Coronary artery (tissue), 2 donors: ENCODE results near the gene PPM1E.
A peak's percentile ranks its signal among the peaks of the same experiment; 100 is the strongest.

Experiments used
- DNase-seq: peaks from one replicate; pipeline ENCODE4 v3.0.0-alpha.2; 2017; ENCODE audit warnings: low spot score
- H3K27ac ChIP-seq, 2 donors: fragments of 200-600 bp; sonication (generic); one replicate each; pipeline ENCODE4 v1.5.1; 2016 to 2019
- H3K4me3 ChIP-seq: fragments of 200-600 bp; sonication (generic); 2 replicates; pipeline ENCODE4 v1.5.1; 2016; ENCODE audit warnings: mild to moderate bottlenecking, moderate library complexity
- TF ChIP-seq, protein P1 (sequence below): fragments of 200-600 bp; sonication (generic); IDR thresholded peaks from one replicate; pipeline ENCODE4 v1.5.1; 2019; ENCODE audit warnings: antibody characterized with exemption

Gene PPM1E

DNA sequence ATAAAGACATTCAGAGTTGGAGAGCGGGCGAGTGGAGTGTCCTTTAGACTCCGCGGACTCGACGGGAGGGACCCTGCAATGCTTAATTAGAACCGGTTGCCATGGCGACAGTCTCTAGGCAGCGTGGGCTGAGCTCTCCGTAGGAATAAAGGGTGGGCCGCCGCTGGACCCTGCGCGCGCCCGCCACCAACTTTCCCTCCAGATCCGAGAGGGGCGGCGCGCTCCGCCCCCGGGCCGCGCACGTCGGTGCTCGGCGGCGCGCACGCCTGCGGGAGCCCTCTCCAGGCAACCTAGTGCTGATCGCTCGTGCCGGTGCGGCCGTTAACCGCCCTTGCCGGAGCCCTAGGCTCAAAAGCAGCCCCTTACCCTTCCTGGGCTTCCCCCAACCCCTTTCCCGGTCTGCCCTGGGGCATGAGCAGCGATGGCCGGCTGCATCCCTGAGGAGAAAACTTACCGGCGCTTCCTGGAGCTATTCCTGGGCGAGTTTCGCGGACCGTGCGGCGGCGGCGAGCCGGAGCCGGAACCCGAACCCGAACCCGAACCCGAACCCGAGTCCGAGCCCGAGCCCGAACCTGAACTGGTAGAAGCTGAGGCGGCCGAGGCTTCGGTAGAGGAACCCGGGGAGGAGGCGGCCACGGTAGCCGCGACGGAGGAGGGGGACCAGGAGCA lies at the start of gene PPM1E:
Gene PPM1E, plus strand, starts transcription at position 278 of the 669 bp plus-strand sequence.
- DNase-seq, result no peak
- Histone ChIP-seq H3K27ac (no peak within 1 kb of the TSS), H3K4me3 (peak within 1 kb of the TSS; percentile 78)
- TF ChIP-seq, protein P1, sequence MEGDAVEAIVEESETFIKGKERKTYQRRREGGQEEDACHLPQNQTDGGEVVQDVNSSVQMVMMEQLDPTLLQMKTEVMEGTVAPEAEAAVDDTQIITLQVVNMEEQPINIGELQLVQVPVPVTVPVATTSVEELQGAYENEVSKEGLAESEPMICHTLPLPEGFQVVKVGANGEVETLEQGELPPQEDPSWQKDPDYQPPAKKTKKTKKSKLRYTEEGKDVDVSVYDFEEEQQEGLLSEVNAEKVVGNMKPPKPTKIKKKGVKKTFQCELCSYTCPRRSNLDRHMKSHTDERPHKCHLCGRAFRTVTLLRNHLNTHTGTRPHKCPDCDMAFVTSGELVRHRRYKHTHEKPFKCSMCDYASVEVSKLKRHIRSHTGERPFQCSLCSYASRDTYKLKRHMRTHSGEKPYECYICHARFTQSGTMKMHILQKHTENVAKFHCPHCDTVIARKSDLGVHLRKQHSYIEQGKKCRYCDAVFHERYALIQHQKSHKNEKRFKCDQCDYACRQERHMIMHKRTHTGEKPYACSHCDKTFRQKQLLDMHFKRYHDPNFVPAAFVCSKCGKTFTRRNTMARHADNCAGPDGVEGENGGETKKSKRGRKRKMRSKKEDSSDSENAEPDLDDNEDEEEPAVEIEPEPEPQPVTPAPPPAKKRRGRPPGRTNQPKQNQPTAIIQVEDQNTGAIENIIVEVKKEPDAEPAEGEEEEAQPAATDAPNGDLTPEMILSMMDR, result no peak

GRCh38 chr17:58706351-58707140 lies 49.1 kb upstream of the PPM1E start:
- H3K4me3 ChIP-seq, result no peak overlapping the region
- no peak for DNase-seq
- no peak overlapping the region for H3K27ac ChIP-seq
- TF ChIP-seq, protein P1, result no peak

DNA sequence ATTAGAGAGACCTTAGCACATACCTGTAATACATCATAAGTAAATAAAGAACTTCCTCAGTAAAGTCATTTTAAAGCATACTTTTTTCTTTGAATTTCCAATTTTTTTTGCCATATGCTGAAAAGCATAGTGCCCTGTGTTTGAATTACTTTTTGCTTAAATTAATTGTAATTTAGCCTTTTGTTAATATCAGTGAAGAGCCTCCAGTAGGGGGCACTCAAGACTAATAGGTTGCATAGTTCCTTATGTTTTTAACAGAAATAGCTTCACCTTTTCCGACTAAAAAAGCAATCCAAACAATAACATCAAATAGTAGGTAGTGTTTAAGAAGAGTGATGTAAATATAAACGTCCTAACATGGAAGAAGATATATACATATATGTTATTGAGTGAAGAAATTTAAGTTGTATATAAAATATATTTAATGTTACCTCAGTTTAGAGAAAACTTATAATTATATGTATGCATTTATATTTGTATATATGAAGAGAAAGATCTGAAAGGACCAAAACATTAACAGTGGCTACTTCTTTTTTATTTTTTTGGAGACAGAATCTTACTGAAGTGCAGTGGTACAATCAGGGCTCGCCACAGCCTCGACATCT lies 44.6 kb upstream of the PPM1E start:
- no peak overlapping the region for H3K27ac ChIP-seq
- no peak overlapping the region for H3K4me3 ChIP-seq
- TF ChIP-seq, protein P1, result peak; percentile 44
- no peak for DNase-seq

- no peak for DNase-seq
- Histone ChIP-seq H3K27ac (no peak overlapping the region), H3K4me3 (no peak overlapping the region)
- TF ChIP-seq, protein P1, result no peak
Measured at GRCh38 chr17:58722274-58722673, 33.4 kb upstream of the PPM1E start.

GRCh38 chr17:58722696-58723095 lies 33.0 kb upstream of the PPM1E start:
- no peak overlapping the region for H3K27ac ChIP-seq
- no peak for DNase-seq
- no peak overlapping the region for H3K4me3 ChIP-seq
- TF ChIP-seq, protein P1, result no peak

DNA sequence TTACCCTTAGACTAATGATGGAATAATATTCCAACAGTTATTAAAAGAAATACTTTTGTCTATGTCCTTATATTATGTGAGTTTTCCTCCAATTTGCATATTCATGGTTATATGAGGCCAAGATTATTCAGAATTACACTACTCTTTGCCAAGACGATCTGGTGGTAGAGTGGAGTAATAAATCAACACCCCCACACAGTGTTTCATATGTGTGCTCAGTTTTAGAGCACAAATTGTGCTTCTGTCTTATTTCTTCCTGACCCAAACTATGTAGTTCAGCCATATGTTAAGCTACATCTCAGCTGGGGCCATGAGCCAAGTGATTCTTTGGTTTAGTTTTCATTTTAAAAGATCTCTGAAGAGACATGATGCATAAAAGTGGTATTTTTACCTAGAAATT lies 26.9 kb upstream of the PPM1E start:
- DNase-seq, result no peak
- no peak overlapping the region for H3K4me3 ChIP-seq
- no peak overlapping the region for H3K27ac ChIP-seq
- TF ChIP-seq, protein P1, result no peak
